Measurements from ENCODE around the gene CCDC9B. TPM values are rescaled to one million over a fixed set of nuclear protein-coding genes. Genes with fewer than 3 reads are reported as not detected.

CCDC9B gene
- polyA plus RNA-seq, 1 of the 3 experiments (the other 2 are of a cell fraction), result 13.7 TPM

DNA sequence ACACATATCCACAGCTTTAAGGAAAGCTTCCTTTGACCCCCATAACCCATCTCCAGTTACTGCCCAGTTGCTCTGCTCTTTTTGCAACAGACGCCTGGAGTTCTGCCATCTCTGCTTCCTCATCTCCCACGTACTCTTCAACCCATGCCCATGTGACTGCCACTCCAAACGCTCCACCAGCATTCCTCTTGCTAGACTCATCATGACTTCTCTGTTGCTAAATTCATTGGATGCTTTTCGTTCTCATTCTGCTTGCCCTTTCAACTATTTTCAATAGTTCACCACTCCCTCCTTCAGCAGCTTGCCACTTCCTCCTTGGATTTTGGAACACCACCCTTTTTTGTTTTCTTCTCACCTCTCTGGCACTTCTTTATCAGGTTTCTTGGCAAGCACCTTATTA is 39.1 kb upstream of the CCDC9B start:
- Histone ChIP-seq H3K79me2 (ENCODE audit: insufficient read depth) (peaks cover 20% of the 10 kb centered on the region), H3K9ac (no peak overlapping the region), H3K27me3 (ENCODE audit: insufficient read depth) (no peaks in the 10 kb centered on the region), H3K9me2 (no peaks in the 10 kb centered on the region), H3K27ac (ENCODE audit: low read depth in 2 of 2, low read length in 1 of 2) (peak overlapping the region in 1 of 2 experiments; percentile 60; a peak in 3 of 4 replicates), H2AFZ (ENCODE audit: low read depth) (peak overlapping the region; percentile 39; the same call in 1 of the 2 replicates), H3K36me3 (replicated peaks in 1 of 2; ENCODE audit: control insufficient read depth in 1 of 2, insufficient read depth in 2 of 2, low read length in 1 of 2) (no peaks in the 10 kb centered on the region), H3K4me1 (ENCODE audit: control insufficient read depth in 1 of 2, insufficient read depth in 2 of 2, low read depth in 1 of 2, low read length in 1 of 2) (peaks cover 7 to 17% of the 10 kb centered on the region in 2 experiments; a peak in 3 of 4 replicates), H3K4me2 (peak overlapping the region; percentile 46), H3K9me3 (no peaks in the 10 kb centered on the region), H4K20me1 (ENCODE audit: insufficient read depth) (no peaks in the 10 kb centered on the region), H3K4me3 (ENCODE audit: low read depth in 2 of 2, low read length in 1 of 2) (no peak overlapping the region), H3F3A (replicated peaks; ENCODE audit: insufficient read depth) (peaks cover 8% of the 10 kb centered on the region)
- WGBS (ENCODE audit: low lambda C conversion rate), result 11% methylated on average over 4 of the region's 4 CpGs
- POLR2A ChIA-PET, result no interaction called here
- no peak for DNase-seq
- CTCF ChIA-PET, result interaction anchor here (0.8 kb wide), 1 partner anchor 11 kb away, joined by 3 read pairs; no protein-coding TSS in a partner anchor
- no peak for TF ChIP-seq RCOR1 (IDR thresholded peaks at IDR 0.05; ENCODE audit: low read length)
- TF ChIP-seq EZH2phosphoT487 (IDR thresholded peaks at IDR 0.05; ENCODE audit: borderline replicate concordance, low read depth), result no peak
- no peak for TF ChIP-seq YY1 (IDR thresholded peaks at IDR 0.05; ENCODE audit: low read depth)
- TF ChIP-seq, protein P1, sequence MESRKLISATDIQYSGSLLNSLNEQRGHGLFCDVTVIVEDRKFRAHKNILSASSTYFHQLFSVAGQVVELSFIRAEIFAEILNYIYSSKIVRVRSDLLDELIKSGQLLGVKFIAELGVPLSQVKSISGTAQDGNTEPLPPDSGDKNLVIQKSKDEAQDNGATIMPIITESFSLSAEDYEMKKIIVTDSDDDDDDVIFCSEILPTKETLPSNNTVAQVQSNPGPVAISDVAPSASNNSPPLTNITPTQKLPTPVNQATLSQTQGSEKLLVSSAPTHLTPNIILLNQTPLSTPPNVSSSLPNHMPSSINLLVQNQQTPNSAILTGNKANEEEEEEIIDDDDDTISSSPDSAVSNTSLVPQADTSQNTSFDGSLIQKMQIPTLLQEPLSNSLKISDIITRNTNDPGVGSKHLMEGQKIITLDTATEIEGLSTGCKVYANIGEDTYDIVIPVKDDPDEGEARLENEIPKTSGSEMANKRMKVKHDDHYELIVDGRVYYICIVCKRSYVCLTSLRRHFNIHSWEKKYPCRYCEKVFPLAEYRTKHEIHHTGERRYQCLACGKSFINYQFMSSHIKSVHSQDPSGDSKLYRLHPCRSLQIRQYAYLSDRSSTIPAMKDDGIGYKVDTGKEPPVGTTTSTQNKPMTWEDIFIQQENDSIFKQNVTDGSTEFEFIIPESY (IDR thresholded peaks at IDR 0.05; ENCODE audit: borderline replicate concordance, low read depth), result no peak
- TF ChIP-seq, protein P2, sequence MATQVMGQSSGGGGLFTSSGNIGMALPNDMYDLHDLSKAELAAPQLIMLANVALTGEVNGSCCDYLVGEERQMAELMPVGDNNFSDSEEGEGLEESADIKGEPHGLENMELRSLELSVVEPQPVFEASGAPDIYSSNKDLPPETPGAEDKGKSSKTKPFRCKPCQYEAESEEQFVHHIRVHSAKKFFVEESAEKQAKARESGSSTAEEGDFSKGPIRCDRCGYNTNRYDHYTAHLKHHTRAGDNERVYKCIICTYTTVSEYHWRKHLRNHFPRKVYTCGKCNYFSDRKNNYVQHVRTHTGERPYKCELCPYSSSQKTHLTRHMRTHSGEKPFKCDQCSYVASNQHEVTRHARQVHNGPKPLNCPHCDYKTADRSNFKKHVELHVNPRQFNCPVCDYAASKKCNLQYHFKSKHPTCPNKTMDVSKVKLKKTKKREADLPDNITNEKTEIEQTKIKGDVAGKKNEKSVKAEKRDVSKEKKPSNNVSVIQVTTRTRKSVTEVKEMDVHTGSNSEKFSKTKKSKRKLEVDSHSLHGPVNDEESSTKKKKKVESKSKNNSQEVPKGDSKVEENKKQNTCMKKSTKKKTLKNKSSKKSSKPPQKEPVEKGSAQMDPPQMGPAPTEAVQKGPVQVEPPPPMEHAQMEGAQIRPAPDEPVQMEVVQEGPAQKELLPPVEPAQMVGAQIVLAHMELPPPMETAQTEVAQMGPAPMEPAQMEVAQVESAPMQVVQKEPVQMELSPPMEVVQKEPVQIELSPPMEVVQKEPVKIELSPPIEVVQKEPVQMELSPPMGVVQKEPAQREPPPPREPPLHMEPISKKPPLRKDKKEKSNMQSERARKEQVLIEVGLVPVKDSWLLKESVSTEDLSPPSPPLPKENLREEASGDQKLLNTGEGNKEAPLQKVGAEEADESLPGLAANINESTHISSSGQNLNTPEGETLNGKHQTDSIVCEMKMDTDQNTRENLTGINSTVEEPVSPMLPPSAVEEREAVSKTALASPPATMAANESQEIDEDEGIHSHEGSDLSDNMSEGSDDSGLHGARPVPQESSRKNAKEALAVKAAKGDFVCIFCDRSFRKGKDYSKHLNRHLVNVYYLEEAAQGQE (IDR thresholded peaks at IDR 0.05; ENCODE audit: low read depth, low read length), result no peak
- no peak for TF ChIP-seq GATA2 (CRISPR knock-in tag; IDR thresholded peaks at IDR 0.05)
- no peak for TF ChIP-seq MEF2A (IDR thresholded peaks at IDR 0.05; ENCODE audit: borderline replicate concordance, low read depth)
- peak; percentile 64; the same call in 1 of the 2 replicates for TF ChIP-seq FOSL2 (IDR thresholded peaks at IDR 0.05; ENCODE audit: borderline replicate concordance, low read depth)
- TF ChIP-seq, protein P3, sequence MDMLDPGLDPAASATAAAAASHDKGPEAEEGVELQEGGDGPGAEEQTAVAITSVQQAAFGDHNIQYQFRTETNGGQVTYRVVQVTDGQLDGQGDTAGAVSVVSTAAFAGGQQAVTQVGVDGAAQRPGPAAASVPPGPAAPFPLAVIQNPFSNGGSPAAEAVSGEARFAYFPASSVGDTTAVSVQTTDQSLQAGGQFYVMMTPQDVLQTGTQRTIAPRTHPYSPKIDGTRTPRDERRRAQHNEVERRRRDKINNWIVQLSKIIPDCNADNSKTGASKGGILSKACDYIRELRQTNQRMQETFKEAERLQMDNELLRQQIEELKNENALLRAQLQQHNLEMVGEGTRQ (IDR thresholded peaks at IDR 0.05; ENCODE audit: borderline replicate concordance, low read depth, low read length), result no peak
- TF ChIP-seq, protein P4, sequence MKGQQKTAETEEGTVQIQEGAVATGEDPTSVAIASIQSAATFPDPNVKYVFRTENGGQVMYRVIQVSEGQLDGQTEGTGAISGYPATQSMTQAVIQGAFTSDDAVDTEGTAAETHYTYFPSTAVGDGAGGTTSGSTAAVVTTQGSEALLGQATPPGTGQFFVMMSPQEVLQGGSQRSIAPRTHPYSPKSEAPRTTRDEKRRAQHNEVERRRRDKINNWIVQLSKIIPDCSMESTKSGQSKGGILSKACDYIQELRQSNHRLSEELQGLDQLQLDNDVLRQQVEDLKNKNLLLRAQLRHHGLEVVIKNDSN (IDR thresholded peaks at IDR 0.05; ENCODE audit: borderline replicate concordance, low read depth), result peak; percentile 86; the same call in 1 of the 2 replicates
- no peak for TF ChIP-seq RFX5 (IDR thresholded peaks at IDR 0.05; ENCODE audit: low read length)
- TF ChIP-seq SIN3A (IDR thresholded peaks at IDR 0.05; ENCODE audit: borderline replicate concordance, low read depth, low read length), result no peak
- no peak for TF ChIP-seq MXI1 (IDR thresholded peaks at IDR 0.05; ENCODE audit: low read depth, low read length)
- TF ChIP-seq SMC3 (IDR thresholded peaks at IDR 0.05; ENCODE audit: low read depth, low read length), result no peak
- TF ChIP-seq RAD21 (IDR thresholded peaks at IDR 0.05; ENCODE audit: low read length), result no peak
- TF ChIP-seq, protein P5, sequence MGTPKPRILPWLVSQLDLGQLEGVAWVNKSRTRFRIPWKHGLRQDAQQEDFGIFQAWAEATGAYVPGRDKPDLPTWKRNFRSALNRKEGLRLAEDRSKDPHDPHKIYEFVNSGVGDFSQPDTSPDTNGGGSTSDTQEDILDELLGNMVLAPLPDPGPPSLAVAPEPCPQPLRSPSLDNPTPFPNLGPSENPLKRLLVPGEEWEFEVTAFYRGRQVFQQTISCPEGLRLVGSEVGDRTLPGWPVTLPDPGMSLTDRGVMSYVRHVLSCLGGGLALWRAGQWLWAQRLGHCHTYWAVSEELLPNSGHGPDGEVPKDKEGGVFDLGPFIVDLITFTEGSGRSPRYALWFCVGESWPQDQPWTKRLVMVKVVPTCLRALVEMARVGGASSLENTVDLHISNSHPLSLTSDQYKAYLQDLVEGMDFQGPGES (IDR thresholded peaks at IDR 0.05; ENCODE audit: low read depth, low read length), result no peak
- TF ChIP-seq GABPA (IDR thresholded peaks at IDR 0.05; ENCODE audit: low read depth), result no peak
- no peak for TF ChIP-seq FOXM1 (IDR thresholded peaks at IDR 0.05; ENCODE audit: low read depth)
- peak; percentile 62 for TF ChIP-seq NFIC (IDR thresholded peaks at IDR 0.05; ENCODE audit: borderline replicate concordance)
- TF ChIP-seq, protein P6, sequence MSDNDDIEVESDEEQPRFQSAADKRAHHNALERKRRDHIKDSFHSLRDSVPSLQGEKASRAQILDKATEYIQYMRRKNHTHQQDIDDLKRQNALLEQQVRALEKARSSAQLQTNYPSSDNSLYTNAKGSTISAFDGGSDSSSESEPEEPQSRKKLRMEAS (IDR thresholded peaks at IDR 0.05; ENCODE audit: low read depth), result peak; percentile 69; the same call in 1 of the 2 replicates
- TF ChIP-seq NRF1 (IDR thresholded peaks at IDR 0.05; ENCODE audit: low read depth, low read length), result no peak
- TF ChIP-seq, protein P7, sequence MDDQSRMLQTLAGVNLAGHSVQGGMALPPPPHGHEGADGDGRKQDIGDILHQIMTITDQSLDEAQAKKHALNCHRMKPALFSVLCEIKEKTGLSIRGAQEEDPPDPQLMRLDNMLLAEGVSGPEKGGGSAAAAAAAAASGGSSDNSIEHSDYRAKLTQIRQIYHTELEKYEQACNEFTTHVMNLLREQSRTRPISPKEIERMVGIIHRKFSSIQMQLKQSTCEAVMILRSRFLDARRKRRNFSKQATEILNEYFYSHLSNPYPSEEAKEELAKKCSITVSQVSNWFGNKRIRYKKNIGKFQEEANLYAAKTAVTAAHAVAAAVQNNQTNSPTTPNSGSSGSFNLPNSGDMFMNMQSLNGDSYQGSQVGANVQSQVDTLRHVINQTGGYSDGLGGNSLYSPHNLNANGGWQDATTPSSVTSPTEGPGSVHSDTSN (IDR thresholded peaks at IDR 0.05), result peak; percentile 47; the same call in 1 of the 2 replicates
- no peak for TF ChIP-seq POLR2AphosphoS5 (IDR thresholded peaks at IDR 0.05; ENCODE audit: low read depth, low read length)
- no peak for TF ChIP-seq ELF1 (IDR thresholded peaks at IDR 0.05)
- TF ChIP-seq TAF1 (IDR thresholded peaks at IDR 0.05; ENCODE audit: borderline replicate concordance, low read depth, low read length), result no peak

Measured in SK-N-SH (cell line).